Cardiac muscle cell (in vitro differentiated cells and primary cell): ENCODE data around the gene COL26A1. TPM values are rescaled to one million over a fixed set of nuclear protein-coding genes. Genes with fewer than 3 reads are reported as not detected.

Source experiments
- DNase-seq, 2 donors: peaks; one replicate each; pipeline versions ENCODE4 v3.0.0 to v3.0.0-alpha.2; 2010 to 2017; ENCODE audit warnings: low read depth in 1 of 2, low spot score in 1 of 2
- H3K27ac ChIP-seq: fragments of 200-600 bp; sonication (generic); 2 replicates; pipeline ENCODE4 v1.5.1; 2016
- H3K27me3 ChIP-seq: fragments of 200-600 bp; sonication (generic); 2 replicates; pipeline ENCODE4 v1.6.0; 2016; ENCODE audit warnings: control low read depth
- H3K36me3 ChIP-seq: fragments of 200-600 bp; sonication (generic); 2 replicates; pipeline ENCODE4 v1.5.1; 2016; ENCODE audit warnings: control low read depth
- H3K4me1 ChIP-seq: fragments of 200-600 bp; sonication (generic); 2 replicates; pipeline ENCODE4 v1.8.1; 2017; ENCODE audit warnings: low read depth, mild to moderate bottlenecking, mixed run types
- H3K4me3 ChIP-seq: fragments of 200-600 bp; sonication (generic); 2 replicates; pipeline ENCODE4 v1.5.1; 2016; ENCODE audit warnings: mild to moderate bottlenecking
- H3K9me3 ChIP-seq: fragments of 200-600 bp; sonication (generic); 2 replicates; pipeline ENCODE4 v1.5.1; 2017; ENCODE audit warnings: low read depth, mild to moderate bottlenecking, control low read depth
- polyA plus RNA-seq: library from polyadenylated mRNA; unstranded; fragments of >200 nt; fragmentation: Nextera tagmentation; extraction: Ambion mirVana; gene quantifications from 2 replicates; pipeline ENCODE4 v1.2.1, GENCODE V29; 2016
- total RNA-seq: library from RNA; depleted of rRNA; stranded (reverse); fragments of >200 nt; gene quantifications from 2 replicates; pipeline ENCODE4 v1.2.3, GENCODE V29; 2016
- TF ChIP-seq, protein P1 (sequence below): IDR thresholded peaks from 2 replicates; pipeline ENCODE4 v1.5.1; 2012; ENCODE audit warnings: low read depth, mild to moderate bottlenecking, low read length

Gene COL26A1
- total and polyA plus RNA-seq, 2 experiments from 2014 or later: 12.5 to 44.8 TPM

DNA sequence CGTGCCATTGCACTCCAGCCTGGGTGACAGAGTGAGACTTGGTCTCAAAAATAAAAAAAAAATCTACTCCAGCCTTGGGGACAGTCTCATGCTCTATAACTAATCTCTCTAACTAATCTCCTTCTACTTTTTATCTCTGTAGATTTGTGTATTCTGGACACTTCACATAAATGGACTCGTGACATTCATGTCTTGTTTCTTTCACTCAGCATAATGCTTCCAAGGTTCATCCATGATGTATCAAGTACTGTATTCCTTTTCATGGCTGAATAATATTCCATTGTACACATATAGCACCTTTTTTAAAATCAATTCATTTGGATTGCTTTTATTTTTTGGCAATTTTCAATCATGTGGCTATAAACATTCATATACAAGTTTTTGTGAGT, 9.8 kb upstream of the COL26A1 start:
- Histone ChIP-seq H3K4me3 (no peak overlapping the region), H3K27me3 (no peaks in the 10 kb centered on the region), H3K27ac (no peak overlapping the region), H3K4me1 (peaks cover 8% of the 10 kb centered on the region), H3K36me3 (no peaks in the 10 kb centered on the region), H3K9me3 (no peaks in the 10 kb centered on the region)
- DNase-seq: no peak
- TF ChIP-seq, protein P1, sequence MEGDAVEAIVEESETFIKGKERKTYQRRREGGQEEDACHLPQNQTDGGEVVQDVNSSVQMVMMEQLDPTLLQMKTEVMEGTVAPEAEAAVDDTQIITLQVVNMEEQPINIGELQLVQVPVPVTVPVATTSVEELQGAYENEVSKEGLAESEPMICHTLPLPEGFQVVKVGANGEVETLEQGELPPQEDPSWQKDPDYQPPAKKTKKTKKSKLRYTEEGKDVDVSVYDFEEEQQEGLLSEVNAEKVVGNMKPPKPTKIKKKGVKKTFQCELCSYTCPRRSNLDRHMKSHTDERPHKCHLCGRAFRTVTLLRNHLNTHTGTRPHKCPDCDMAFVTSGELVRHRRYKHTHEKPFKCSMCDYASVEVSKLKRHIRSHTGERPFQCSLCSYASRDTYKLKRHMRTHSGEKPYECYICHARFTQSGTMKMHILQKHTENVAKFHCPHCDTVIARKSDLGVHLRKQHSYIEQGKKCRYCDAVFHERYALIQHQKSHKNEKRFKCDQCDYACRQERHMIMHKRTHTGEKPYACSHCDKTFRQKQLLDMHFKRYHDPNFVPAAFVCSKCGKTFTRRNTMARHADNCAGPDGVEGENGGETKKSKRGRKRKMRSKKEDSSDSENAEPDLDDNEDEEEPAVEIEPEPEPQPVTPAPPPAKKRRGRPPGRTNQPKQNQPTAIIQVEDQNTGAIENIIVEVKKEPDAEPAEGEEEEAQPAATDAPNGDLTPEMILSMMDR: no peak

DNA sequence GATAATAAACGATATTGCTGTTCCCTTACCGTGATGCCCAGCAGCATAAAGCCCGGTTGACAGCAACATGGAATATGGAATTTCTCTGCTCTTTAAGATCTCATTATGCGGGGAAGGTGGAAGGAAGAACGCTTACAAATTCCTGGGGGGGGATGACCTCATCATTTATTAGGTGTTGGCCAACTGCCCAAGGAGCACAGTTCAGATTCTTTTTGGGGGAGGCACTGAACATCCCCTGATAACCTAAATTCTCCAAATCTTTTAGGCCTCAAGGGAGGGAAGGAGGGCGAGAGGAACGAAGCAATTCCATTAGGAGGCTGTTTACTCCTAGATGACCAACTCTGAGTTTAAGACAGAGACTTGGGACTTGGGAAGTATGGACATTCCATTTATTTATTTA, 5.2 kb upstream of the COL26A1 start:
- Histone ChIP-seq H3K27ac (no peak overlapping the region), H3K27me3 (peaks cover 5% of the 10 kb centered on the region), H3K36me3 (no peaks in the 10 kb centered on the region), H3K9me3 (no peaks in the 10 kb centered on the region), H3K4me3 (no peak overlapping the region), H3K4me1 (peaks cover 4% of the 10 kb centered on the region)
- TF ChIP-seq, protein P1: no peak
- peak in 1 of 2 donors; percentile 29 for DNase-seq

DNA sequence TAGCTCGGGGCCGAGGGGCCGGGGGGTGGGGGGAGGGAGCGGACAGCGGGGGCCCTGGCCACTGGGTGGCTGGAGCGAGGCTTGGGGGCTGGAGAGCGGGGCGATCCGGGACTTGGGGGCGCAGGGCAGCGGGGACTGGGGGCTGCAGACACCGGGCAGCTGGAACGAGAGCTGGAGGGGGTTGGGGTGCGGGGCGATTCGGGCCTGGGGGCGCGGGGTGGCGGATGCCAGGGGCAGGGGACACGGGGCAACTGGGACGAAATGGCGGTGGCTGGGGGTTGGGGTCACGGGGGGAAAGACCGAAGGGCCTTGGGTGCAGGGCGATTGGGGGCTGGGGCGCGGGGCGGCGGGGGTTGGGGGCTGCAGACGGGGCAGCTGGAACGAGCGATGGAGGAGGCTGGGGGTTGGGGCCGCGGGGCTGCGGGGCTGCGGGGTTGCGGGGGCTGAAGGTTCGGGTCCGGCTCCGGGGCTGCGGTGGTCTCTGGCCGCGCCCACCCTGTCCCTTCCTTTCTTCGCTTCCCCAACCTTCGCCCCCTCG, 590 bp downstream of the COL26A1 start:
- H3K9me3 ChIP-seq: no peaks in the 10 kb centered on the region
- no peak overlapping the region for H3K27ac ChIP-seq
- H3K36me3 ChIP-seq: no peaks in the 10 kb centered on the region
- DNase-seq: no peak
- H3K4me1 ChIP-seq: no peaks in the 10 kb centered on the region
- TF ChIP-seq, protein P1: no peak
- H3K4me3 ChIP-seq: peak overlapping the region; percentile 46
- H3K27me3 ChIP-seq: peaks cover 7% of the 10 kb centered on the region

DNA sequence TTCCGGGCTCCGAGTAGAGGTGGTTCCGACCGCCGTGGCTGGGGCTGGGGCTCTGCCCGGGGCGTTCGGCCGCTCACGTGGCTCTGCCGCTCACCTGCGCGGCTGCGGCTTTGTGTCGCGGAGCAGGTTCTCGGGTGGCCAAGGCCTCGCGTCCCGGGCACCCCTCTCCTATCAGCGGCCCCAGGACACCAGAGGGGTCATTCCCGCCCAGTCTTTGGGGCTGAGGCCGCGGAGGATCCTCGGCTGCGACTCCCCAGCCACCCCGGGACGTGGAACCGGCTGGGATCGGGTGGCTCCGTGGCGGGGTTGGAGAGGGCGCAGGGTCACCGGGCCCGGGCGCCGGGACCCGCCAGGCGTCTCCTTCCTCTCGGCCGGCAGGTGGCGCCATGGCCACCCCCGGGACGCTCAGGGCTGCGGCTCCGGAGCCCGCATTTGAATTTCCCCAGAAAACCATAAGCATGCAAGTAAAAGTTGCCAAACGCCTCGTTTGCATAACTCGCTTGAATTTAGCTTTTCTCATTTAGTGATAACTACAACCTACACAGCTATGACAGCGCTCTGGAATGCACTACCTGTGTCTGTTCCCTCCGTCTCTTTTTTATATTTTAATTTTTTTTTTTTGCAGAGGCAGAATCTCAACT, 1.2 kb downstream of the COL26A1 start:
- TF ChIP-seq, protein P1: peak; percentile 85
- Histone ChIP-seq H3K27me3 (peaks cover 7% of the 10 kb centered on the region), H3K36me3 (no peaks in the 10 kb centered on the region), H3K9me3 (no peaks in the 10 kb centered on the region), H3K4me3 (peak overlapping the region; percentile 46), H3K4me1 (no peaks in the 10 kb centered on the region), H3K27ac (no peak overlapping the region)
- peak; percentile 81 to 86 for DNase-seq

DNA sequence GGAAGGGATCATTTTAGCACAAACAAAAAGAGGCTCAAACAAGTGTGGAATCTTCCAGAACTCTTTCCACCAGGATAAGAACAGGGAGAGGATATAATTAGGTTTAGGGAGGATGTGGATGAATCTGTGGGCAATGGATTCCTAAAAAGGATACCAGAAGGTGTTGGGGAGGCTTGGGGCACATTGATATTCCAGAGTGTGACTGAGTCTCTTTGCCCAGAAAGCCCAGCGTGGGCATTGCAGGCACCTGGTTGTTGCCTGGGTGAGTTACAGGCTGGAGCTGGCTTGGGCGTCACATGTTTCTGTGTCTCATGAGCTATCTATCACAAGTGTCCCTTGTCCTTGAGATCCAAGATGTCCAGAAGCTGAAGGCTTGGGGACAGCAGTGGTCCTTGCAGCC, 3.3 kb downstream of the COL26A1 start:
- Histone ChIP-seq H3K27ac (no peak overlapping the region), H3K4me3 (no peak overlapping the region), H3K4me1 (no peaks in the 10 kb centered on the region), H3K9me3 (no peaks in the 10 kb centered on the region), H3K27me3 (peaks cover 7% of the 10 kb centered on the region), H3K36me3 (no peaks in the 10 kb centered on the region)
- TF ChIP-seq, protein P1: no peak
- DNase-seq: no peak
